Hematopoietic multipotent progenitor cell treated with erythropoietin and hydrocortisone succinate and interleukin-3 and kit ligand, for 4 days (in vitro differentiated cells): ENCODE measurements around the gene SLC22A9.

Experiments
- DNase-seq: peaks from one replicate; pipeline ENCODE4 v3.0.0-alpha.2; 2015

SLC22A9 gene

GRCh38 chr11:63445118-63445517 is 75.5 kb downstream of the SLC22A9 start:
- DNase-seq, result no peak

GRCh38 chr11:63445720-63446119 is 76.1 kb downstream of the SLC22A9 start:
- no peak for DNase-seq

DNA sequence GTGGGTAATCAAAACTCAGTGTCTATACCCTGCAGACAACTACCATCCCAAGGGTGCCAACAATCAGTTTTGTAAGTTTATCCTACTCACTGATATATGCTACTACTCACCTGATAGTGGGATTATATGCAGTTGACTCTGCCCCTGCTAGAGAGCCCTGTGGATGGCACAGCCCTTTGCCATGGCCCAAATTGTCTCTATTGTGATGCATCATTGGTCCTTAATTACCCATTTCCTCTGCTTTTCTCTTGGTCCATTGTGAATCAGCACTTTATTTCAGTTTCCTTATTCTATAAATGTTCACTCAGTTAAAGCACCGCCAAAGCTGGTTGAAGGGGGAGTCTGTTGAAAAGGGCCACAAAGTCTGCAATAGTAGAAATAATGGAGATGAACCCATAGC is 79.1 kb downstream of the SLC22A9 start:
- no peak for DNase-seq

GRCh38 chr11:63459586-63459985 is 90.0 kb downstream of the SLC22A9 start:
- DNase-seq, result no peak
